Osteocyte (in vitro differentiated cells): ENCODE measurements around the gene CPVL. TPM values are rescaled to one million over a fixed set of nuclear protein-coding genes. Genes with fewer than 3 reads are reported as not detected.

Source experiments
- DNase-seq: peaks from one replicate; pipeline ENCODE4 v3.0.0; 2021; ENCODE audit warnings: mixed read lengths; ENCODE audit not compliant: unreplicated experiment; ENCODE audit errors: extremely low spot score
- H3K27ac Mint-ChIP-seq: one replicate; pipeline ENCODE4 v1.8.0; 2021; ENCODE audit warnings: mild to moderate bottlenecking, mixed read lengths; ENCODE audit not compliant: unreplicated experiment
- H3K27me3 Mint-ChIP-seq: one replicate; pipeline ENCODE4 v1.8.0; 2021; ENCODE audit warnings: mixed read lengths; ENCODE audit not compliant: unreplicated experiment
- H3K36me3 Mint-ChIP-seq: one replicate; pipeline ENCODE4 v1.8.0; 2021; ENCODE audit warnings: mixed read lengths; ENCODE audit not compliant: unreplicated experiment
- H3K4me1 Mint-ChIP-seq: one replicate; pipeline ENCODE4 v1.8.0; 2021; ENCODE audit warnings: mixed read lengths; ENCODE audit not compliant: unreplicated experiment
- H3K4me3 Mint-ChIP-seq: one replicate; pipeline ENCODE4 v1.8.0; 2021; ENCODE audit warnings: mild to moderate bottlenecking, moderate library complexity, mixed read lengths; ENCODE audit not compliant: unreplicated experiment
- H3K9me3 Mint-ChIP-seq: one replicate; pipeline ENCODE4 v1.8.0; 2021; ENCODE audit warnings: mixed read lengths; ENCODE audit not compliant: unreplicated experiment
- CTCF ChIP-seq: fragments of 200-600 bp; sonication (generic); IDR thresholded peaks from 2 replicates; pipeline ENCODE4 v1.5.0; 2021; ENCODE audit warnings: antibody characterized with exemption, mild to moderate bottlenecking, moderate library complexity
- total RNA-seq: library from RNA; stranded (reverse); gene quantifications from 2 replicates; pipeline ENCODE4 v1.2.1, GENCODE V29; 2021

CPVL gene
- total RNA-seq, 1 donor from 2014 or later: 2.0 TPM

- no peak overlapping the region for H3K27ac Mint-ChIP-seq
- no peak for TF ChIP-seq CTCF
- H3K4me3 Mint-ChIP-seq: no peak overlapping the region
- peaks cover 48% of the 10 kb centered on the region for H3K27me3 Mint-ChIP-seq
- H3K36me3 Mint-ChIP-seq: no peaks in the 10 kb centered on the region
- H3K4me1 Mint-ChIP-seq: peaks cover 14% of the 10 kb centered on the region
- DNase-seq: no peak
- H3K9me3 Mint-ChIP-seq: no peaks in the 10 kb centered on the region
Observed at GRCh38 chr7:29142021-29142727, 4.2 kb downstream of the CPVL start.

- H3K4me1 Mint-ChIP-seq: peaks cover 4% of the 10 kb centered on the region
- H3K27ac Mint-ChIP-seq: no peak overlapping the region
- no peaks in the 10 kb centered on the region for H3K36me3 Mint-ChIP-seq
- peaks cover 43% of the 10 kb centered on the region for H3K27me3 Mint-ChIP-seq
- H3K9me3 Mint-ChIP-seq: peaks cover 3% of the 10 kb centered on the region
- TF ChIP-seq CTCF: no peak
- no peak overlapping the region for H3K4me3 Mint-ChIP-seq
- no peak for DNase-seq
Observed at GRCh38 chr7:29140873-29141468, 5.4 kb downstream of the CPVL start.

GRCh38 chr7:29139796-29140195, 6.5 kb downstream of the CPVL start:
- Mint-ChIP-seq H3K27me3 (peaks cover 35% of the 10 kb centered on the region), H3K36me3 (no peaks in the 10 kb centered on the region), H3K4me3 (no peak overlapping the region), H3K4me1 (no peaks in the 10 kb centered on the region), H3K27ac (no peak overlapping the region), H3K9me3 (peaks cover 3% of the 10 kb centered on the region)
- TF ChIP-seq CTCF: no peak
- no peak for DNase-seq

GRCh38 chr7:29139191-29139590, 7.1 kb downstream of the CPVL start:
- Mint-ChIP-seq H3K4me3 (no peak overlapping the region), H3K27ac (no peak overlapping the region), H3K36me3 (no peaks in the 10 kb centered on the region), H3K4me1 (no peaks in the 10 kb centered on the region), H3K27me3 (peaks cover 34% of the 10 kb centered on the region), H3K9me3 (peaks cover 3% of the 10 kb centered on the region)
- TF ChIP-seq CTCF: no peak
- no peak for DNase-seq

- peaks cover 34% of the 10 kb centered on the region for H3K27me3 Mint-ChIP-seq
- no peak for TF ChIP-seq CTCF
- no peak overlapping the region for H3K27ac Mint-ChIP-seq
- no peaks in the 10 kb centered on the region for H3K36me3 Mint-ChIP-seq
- DNase-seq: no peak
- no peak overlapping the region for H3K4me3 Mint-ChIP-seq
- no peaks in the 10 kb centered on the region for H3K4me1 Mint-ChIP-seq
- peaks cover 3% of the 10 kb centered on the region for H3K9me3 Mint-ChIP-seq
Observed at GRCh38 chr7:29138588-29138987, 7.7 kb downstream of the CPVL start.
